SU-DHL-6 (cell line): ENCODE data around the gene TRIM66.

ENCODE experiments used
- CTCF ChIP-seq: fragments of 200-600 bp; sonication (generic); IDR thresholded peaks from one replicate; pipeline ENCODE4 v1.5.1; 2017; ENCODE audit warnings: antibody characterized with exemption, mild to moderate bottlenecking, low read length, moderate library complexity; ENCODE audit not compliant: insufficient read depth, poor library complexity, severe bottlenecking
- EZH2phosphoT487 ChIP-seq: fragments of 200-600 bp; sonication (generic), shearing (Covaris generic); conservative IDR thresholded peaks from 2 replicates; pipeline ENCODE4 v1.6.1; 2018; ENCODE audit warnings: mild to moderate bottlenecking, antibody characterized with exemption, low read length, moderate library complexity, mixed read lengths

- no peak for TF ChIP-seq CTCF
- no peak for TF ChIP-seq EZH2phosphoT487
These were observed 89.0 kb downstream of the TRIM66 start for GRCh38 chr11:8593455-8593854.
